GM13977 (cell line): ENCODE measurements around the gene CDH4.

Experiments
- DNase-seq: peaks from one replicate; pipeline ENCODE4 v3.0.0; 2012; ENCODE audit warnings: low spot score
- CTCF ChIP-seq: IDR thresholded peaks from 2 replicates; pipeline ENCODE4 v1.5.1; 2012; ENCODE audit warnings: mild to moderate bottlenecking, control low read depth; ENCODE audit not compliant: insufficient read depth; ENCODE audit errors: extremely low read depth, missing control alignments
- in situ Hi-C: fragments of 300-500 bp; cut with MboI; formaldehyde crosslinking; loops from one replicate; pipeline ENCODE4 v1.12.0; 2022; ENCODE audit warnings: low sequenced_read_pairs, low pct_unique_long_range_greater_than_20kb, mixed read lengths, inconsistent platforms; ENCODE audit not compliant: unreplicated experiment

CDH4 gene

GRCh38 chr20:61886721-61887595, 634.9 kb downstream of the CDH4 start:
- peak; percentile 45 for TF ChIP-seq CTCF
- in situ Hi-C loops: no loop called here
- no peak for DNase-seq

DNA sequence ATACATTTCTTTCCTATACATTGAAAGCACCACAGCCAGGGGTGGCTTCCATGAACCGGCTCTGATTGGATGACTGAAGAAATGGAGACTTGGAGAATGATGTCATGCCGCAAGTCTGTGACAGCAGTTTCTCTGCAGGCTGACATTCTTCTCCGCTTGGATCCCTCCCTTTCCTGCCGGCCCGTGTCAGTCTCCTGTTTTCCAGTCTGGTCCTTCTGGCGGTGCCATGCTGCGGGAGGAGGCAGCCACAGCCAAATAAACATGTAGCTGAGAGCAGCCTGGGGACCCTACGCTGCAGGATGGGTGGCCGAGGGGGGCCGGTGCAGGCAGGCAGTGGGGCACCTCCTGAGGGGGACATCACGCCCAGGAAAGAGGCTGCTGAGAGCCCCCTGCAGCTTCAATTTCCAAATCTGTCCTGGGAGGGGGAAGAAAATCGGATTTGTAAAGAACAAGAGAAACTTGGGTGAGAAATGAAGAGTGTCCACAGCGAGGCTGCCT, 635.6 kb downstream of the CDH4 start:
- DNase-seq: no peak
- in situ Hi-C loops: no loop called here
- TF ChIP-seq CTCF: no peak

GRCh38 chr20:61888101-61888865, 636.2 kb downstream of the CDH4 start:
- in situ Hi-C loops: no loop called here
- no peak for TF ChIP-seq CTCF
- no peak for DNase-seq

DNA sequence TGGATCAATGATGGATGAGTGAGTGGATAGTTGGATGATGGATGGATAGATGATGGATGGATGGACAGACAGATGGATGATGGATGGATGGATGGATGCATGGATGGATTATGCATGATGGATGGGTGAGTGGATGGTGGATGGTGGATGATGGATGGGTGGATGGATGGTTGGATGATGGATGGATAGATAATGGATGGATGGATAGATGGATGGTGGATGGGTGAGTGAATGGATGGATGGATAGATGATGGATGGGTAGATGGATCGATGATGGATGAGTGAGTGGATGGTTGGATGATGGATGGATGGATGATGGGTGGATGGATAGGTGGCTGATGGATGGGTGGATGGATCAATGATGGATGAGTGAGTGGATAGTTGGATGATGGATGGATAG, 637.6 kb downstream of the CDH4 start:
- DNase-seq: no peak
- TF ChIP-seq CTCF: no peak
- in situ Hi-C loops: no loop called here

DNA sequence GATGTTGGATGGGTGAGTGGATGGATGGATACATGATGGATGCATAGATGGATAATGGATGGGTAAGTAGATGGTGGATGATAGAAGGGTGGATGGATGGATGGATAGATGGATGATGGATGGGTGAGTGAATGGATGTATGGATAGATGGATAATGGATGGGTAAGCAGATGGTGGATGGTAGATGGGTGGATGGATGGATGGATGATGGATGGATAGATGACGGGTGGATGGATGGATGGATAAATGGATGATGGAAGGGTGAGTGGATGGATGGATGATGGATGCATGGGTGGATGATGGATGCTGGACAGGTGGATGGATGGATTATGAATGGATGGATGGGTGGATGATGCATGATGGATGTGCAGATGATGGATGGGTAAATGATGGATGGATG, 638.1 kb downstream of the CDH4 start:
- no peak for DNase-seq
- in situ Hi-C loops: no loop called here
- no peak for TF ChIP-seq CTCF

DNA sequence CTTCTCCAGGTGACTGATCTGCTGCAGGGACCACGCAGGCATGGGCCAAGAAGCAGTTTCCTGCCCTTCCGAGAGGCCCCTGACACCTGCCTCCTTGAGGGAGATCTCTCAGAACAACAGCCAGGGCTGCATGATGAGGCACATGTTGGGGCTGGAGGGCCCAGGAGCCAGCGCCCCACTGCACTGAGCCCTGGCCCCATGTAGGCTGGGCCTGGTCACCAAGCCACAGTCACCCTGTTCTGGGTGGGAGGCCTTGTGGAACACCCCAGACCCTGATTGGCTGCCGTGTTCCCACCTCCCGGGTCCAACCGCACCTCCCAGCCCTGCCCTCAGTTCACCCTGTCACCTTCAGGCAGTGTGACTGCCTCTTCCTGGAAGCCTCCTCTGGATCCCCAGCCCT, 639.4 kb downstream of the CDH4 start:
- in situ Hi-C loops: no loop called here
- no peak for TF ChIP-seq CTCF
- DNase-seq: no peak
